ENCODE data around the gene METRN. TPM values are rescaled to one million over a fixed set of nuclear protein-coding genes. Genes with fewer than 3 reads are reported as not detected.
"Not testable (repeated sequence)": the region's sequence is repeated elsewhere in the genome, so short reads cannot be mapped to it uniquely, and the experiment has no call there.

The METRN gene
- total and polyA plus RNA-seq, 9 donors, result 33.3 to 49.6 (median 35.6) TPM

DNA sequence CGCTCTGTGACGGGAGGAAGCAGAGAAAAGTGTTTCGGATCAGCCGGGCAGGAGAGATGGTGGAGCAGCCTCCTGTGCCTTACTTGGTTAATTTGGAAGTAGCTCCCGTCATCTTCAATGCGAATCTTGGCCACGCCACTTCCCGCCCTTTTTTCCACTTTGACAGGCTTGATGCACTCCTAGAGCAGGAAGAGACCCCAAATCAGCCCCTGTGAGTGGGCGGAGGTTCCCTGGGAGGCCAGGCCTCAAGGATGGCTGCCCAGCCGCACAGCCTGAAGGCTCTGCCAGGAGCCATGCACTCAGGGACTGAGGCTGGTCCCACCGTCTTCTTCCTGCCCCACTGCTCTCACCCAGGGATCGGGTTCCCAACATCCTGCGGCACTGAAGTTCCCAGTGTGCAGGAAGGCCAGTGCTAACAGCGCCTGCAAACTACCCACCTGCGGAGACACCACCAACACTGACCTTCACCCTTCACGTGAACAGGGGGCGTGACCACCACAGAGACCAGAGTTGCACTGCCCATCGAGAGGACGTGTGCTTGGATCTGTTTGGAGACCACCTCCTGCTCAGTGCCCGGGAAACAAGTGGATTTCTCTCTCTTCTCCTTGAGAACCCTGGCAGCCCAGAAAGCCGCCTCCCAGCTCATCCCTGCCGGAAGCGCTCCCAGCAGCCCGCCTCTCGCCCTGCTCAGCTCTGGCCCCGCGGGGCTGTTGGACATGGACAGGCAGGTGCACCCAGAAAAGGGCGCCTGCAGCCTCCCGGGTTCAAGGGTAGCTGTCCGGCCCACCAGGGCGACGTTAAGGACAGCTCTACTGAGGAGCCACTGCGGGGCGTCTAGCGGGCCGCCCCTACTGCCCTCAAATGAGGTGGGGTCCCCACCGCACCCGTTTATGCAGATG lies 24.9 kb downstream of the METRN start:
- DNase-seq, result no peak
- Histone ChIP-seq H3K9me3 (replicated peaks; ENCODE audit: control insufficient read depth, low read depth, low read length) (no peaks in the 10 kb centered on the region), H3K4me1 (ENCODE audit: control insufficient read depth, insufficient read depth, low read length) (peaks cover 14% of the 10 kb centered on the region), H3K27me3 (ENCODE audit: control insufficient read depth, insufficient read depth, low read length) (no peaks in the 10 kb centered on the region), H3K27ac (ENCODE audit: low read length) (no peak overlapping the region), H3K4me3 (ENCODE audit: low read length) (peak overlapping the region; percentile 95), H3K36me3 (ENCODE audit: control insufficient read depth, insufficient read depth, low read length) (peaks cover 37% of the 10 kb centered on the region)
- 42% methylated on average over 35 of the region's 38 CpGs for WGBS (ENCODE audit: insufficient coverage)

DNA sequence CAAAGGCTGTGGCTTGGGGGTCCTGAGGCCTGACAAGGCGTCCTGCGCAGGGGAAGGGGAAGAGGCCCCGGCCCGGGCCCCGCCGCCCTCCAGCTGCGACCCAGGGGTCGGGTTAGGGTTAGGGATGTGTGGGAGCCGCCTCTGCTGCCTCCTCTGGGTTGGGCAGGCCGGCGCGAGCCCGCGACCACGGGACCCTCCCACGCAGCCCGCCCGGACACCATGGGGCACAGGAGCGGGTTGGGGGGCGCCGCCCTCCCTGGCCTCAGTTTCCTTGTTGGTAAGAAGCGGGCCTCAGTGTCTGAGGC lies 25.5 kb downstream of the METRN start:
- Histone ChIP-seq H3K4me1 (ENCODE audit: control insufficient read depth, insufficient read depth, low read length) (peaks cover 14% of the 10 kb centered on the region), H3K27ac (ENCODE audit: low read length) (peak overlapping the region; percentile 42)

DNA sequence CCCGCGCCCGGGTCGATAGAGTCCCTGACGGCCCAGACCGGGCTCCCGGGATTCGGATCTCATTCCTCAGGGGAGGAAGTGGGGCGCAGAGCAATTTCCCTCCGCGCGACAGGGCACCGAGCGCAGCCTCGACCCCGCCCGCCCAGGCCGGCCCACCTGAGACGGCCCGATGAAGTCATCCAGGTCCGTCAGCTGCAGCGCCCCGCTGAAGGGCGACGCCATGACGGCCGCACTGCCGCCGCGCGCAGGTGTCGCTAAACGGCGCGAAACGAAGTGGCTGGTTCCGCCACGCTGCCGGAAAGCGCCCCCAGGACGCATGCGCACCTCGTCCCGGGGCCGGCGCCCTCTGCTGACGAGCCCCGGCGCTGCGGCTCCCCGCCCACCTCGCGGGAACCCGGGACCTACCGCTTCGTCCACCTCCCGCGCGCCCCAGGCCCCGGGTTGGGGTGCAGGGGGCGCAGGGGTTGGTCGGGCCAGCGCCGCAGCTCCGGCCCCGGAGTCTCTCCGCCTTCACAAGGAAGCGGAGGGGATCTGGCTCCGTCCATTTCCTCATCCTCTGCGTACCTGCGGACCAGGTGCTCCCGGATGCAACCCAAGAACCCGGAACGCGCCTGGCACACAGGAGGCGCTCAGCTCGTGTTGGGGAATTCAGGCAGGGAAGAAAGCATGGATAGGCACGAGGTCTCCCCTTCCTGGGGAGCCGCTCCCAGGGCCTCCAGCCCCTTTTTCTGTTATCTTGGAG lies 26.0 kb downstream of the METRN start, which contains the start of gene CIAO3:
TSS of gene CIAO3 (minus strand) at position 234 of the 742 bp plus-strand sequence. CDS start at position 222, 12 bp downstream.
- H3K4me1 ChIP-seq (ENCODE audit: control insufficient read depth, insufficient read depth, low read length), result peaks cover 14% of the 10 kb centered on the region
- under 1% methylated on average over 79 of the region's 79 CpGs for WGBS (ENCODE audit: insufficient coverage)
- peak; percentile 94 for DNase-seq
- H3K9me3 ChIP-seq (replicated peaks; ENCODE audit: control insufficient read depth, low read depth, low read length), result no peaks in the 10 kb centered on the region
- peaks cover 2% of the 10 kb centered on the region for H3K27me3 ChIP-seq (ENCODE audit: control insufficient read depth, insufficient read depth, low read length)
- H3K36me3 ChIP-seq (ENCODE audit: control insufficient read depth, insufficient read depth, low read length), result peaks cover 26% of the 10 kb centered on the region
- peak within 1 kb of the TSS; percentile 42 for H3K27ac ChIP-seq (ENCODE audit: low read length)
- peak within 1 kb of the TSS; percentile 95 for H3K4me3 ChIP-seq (ENCODE audit: low read length)

More for the DNA sequence above, 25.5 kb downstream of the METRN start:
- Histone ChIP-seq H3K9me3 (replicated peaks; ENCODE audit: control insufficient read depth, low read depth, low read length) (no peaks in the 10 kb centered on the region), H3K4me3 (ENCODE audit: low read length) (peak overlapping the region; percentile 95), H3K27me3 (ENCODE audit: control insufficient read depth, insufficient read depth, low read length) (no peaks in the 10 kb centered on the region), H3K36me3 (ENCODE audit: control insufficient read depth, insufficient read depth, low read length) (peaks cover 31% of the 10 kb centered on the region)
- 0% methylated on average over 22 of the region's 22 CpGs for WGBS (ENCODE audit: insufficient coverage)
- no peak for DNase-seq

DNA sequence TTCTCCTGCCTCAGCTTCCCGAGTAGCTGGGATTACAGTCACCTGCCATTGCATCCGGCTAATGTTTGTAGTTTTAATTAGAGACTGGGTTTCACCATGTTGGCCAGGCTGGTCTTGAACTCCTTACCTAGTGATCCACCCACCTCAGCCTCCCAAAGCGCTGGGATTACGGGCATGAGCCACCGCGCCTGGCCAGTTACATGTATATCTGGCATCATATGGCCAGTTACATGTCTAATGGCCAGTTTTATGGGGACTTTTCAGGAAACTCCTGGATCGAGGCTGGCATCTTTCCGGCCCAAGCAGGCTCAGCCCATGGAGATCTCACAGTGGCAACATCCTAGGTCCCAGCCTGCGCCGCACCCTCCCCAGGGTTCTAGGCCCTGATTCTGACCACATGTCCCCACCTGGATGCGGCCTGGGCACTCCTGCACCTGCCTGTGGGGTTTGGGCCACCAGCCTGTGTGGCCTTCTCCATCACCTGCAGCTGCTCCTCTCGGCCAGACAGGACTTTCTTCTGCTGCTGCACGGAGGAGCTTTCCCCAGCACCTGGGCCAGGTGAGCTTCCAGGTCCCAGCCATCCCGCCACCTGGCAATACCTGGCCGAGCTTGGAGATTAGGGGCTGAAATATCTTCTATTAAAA lies 27.2 kb downstream of the METRN start:
- Histone ChIP-seq H3K36me3 (ENCODE audit: control insufficient read depth, insufficient read depth, low read length) (peaks cover 14% of the 10 kb centered on the region), H3K27ac (ENCODE audit: low read length) (no peak overlapping the region), H3K27me3 (ENCODE audit: control insufficient read depth, insufficient read depth, low read length) (peaks cover 2% of the 10 kb centered on the region), H3K9me3 (replicated peaks; ENCODE audit: control insufficient read depth, low read depth, low read length) (no peaks in the 10 kb centered on the region), H3K4me3 (ENCODE audit: low read length) (no peak overlapping the region), H3K4me1 (ENCODE audit: control insufficient read depth, insufficient read depth, low read length) (peaks cover 14% of the 10 kb centered on the region)
- no peak for DNase-seq
- WGBS (ENCODE audit: insufficient coverage), result 82% methylated on average over 12 of the region's 15 CpGs

DNA sequence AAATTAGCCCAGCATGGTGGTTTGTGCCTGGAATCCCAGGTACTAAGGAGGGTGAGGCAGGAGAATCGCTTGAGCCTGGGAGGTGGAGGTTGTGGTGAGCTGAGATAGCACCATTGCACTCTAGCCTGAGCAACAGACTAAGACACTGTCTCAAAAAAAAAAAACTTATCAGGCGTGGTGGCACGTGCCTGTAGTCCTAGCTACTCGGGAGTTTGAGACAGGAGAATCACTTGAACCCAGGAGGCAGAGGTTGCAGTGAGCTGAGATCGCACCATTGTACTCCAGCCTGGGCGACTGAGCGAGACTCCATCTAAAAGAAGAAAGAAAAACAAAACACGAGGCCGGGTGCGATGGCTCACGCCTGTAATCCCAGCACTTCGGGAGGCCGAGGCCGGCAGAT lies 28.0 kb downstream of the METRN start:
- H3K36me3 ChIP-seq (ENCODE audit: control insufficient read depth, insufficient read depth, low read length); H3K27me3 ChIP-seq (ENCODE audit: control insufficient read depth, insufficient read depth, low read length); H3K9me3 ChIP-seq (replicated peaks; ENCODE audit: control insufficient read depth, low read depth, low read length); H3K27ac ChIP-seq (ENCODE audit: low read length); H3K4me3 ChIP-seq (ENCODE audit: low read length); DNase-seq: not testable (repeated sequence)
- 66% methylated on average over 4 of the region's 14 CpGs for WGBS (ENCODE audit: insufficient coverage)
- H3K4me1 ChIP-seq (ENCODE audit: control insufficient read depth, insufficient read depth, low read length), result peaks cover 14% of the 10 kb centered on the region

DNA sequence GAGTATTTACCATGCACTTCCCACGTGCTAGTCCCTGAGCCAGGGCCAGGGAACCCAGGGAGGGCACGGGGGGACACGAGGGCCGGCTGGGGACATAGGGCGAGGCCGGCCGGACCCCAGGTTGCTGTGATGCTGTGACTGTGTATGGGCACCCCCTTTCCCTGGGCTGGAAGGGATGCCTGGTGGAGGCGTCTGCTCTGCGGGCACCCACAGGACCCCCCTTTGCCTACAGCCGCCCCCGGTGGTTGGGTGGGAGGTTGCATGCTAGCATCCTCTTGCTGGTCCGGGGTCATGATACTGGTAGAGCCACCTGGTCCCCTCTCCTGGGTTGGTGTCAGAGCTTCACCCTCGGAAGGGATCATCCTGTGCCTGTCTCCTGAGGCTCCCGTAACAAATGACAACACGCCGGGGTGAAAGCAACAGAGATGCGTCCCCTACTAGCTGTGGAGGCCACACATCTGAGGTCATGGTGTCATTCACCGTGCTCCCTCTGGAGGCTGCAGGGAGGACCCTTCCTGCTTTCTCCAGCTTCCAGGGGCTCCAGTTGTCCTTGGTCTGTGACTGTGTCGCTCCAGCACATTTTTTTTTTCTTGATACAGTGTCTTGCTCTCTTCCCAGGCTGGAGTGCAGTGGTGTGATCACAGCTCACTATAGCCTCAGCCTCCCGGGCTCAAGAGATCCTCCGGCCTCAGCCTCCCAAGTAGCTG lies 29.0 kb downstream of the METRN start:
- H3K36me3 ChIP-seq (ENCODE audit: control insufficient read depth, insufficient read depth, low read length), result no peaks in the 10 kb centered on the region
- 79% methylated on average over 18 of the region's 21 CpGs for WGBS (ENCODE audit: insufficient coverage)
- peaks cover 14% of the 10 kb centered on the region for H3K4me1 ChIP-seq (ENCODE audit: control insufficient read depth, insufficient read depth, low read length)
- no peak overlapping the region for H3K4me3 ChIP-seq (ENCODE audit: low read length)
- no peak overlapping the region for H3K27ac ChIP-seq (ENCODE audit: low read length)
- no peaks in the 10 kb centered on the region for H3K9me3 ChIP-seq (replicated peaks; ENCODE audit: control insufficient read depth, low read depth, low read length)
- no peak for DNase-seq
- H3K27me3 ChIP-seq (ENCODE audit: control insufficient read depth, insufficient read depth, low read length), result peaks cover 4% of the 10 kb centered on the region

DNA sequence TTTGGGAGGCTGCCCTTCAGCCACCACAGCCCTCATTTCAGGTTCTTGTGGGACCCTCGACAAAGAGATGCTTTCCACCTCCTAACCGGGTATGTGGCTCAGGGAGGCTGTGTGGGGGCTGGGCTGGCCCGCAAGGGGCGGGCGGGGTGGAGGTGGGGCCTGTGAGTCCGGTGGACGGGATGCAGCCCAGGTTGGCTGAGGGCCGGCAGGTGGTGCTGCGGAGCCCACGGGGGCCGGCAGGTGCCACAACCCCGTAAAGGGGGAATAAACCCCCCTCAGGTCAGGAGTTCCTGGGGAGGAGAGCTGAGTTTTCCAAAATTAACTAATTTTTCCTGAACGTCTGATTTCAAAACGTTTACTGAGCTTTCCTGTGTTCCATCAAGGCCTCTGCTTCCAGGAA lies 30.8 kb downstream of the METRN start:
- Histone ChIP-seq H3K4me3 (ENCODE audit: low read length) (no peak overlapping the region), H3K36me3 (ENCODE audit: control insufficient read depth, insufficient read depth, low read length) (no peaks in the 10 kb centered on the region), H3K27me3 (ENCODE audit: control insufficient read depth, insufficient read depth, low read length) (peaks cover 10% of the 10 kb centered on the region), H3K4me1 (ENCODE audit: control insufficient read depth, insufficient read depth, low read length) (peaks cover 4% of the 10 kb centered on the region), H3K27ac (ENCODE audit: low read length) (no peak overlapping the region), H3K9me3 (replicated peaks; ENCODE audit: control insufficient read depth, low read depth, low read length) (no peaks in the 10 kb centered on the region)
- no peak for DNase-seq
- WGBS (ENCODE audit: insufficient coverage), result no CpG with 5 or more reads among the region's 14 CpGs

DNA sequence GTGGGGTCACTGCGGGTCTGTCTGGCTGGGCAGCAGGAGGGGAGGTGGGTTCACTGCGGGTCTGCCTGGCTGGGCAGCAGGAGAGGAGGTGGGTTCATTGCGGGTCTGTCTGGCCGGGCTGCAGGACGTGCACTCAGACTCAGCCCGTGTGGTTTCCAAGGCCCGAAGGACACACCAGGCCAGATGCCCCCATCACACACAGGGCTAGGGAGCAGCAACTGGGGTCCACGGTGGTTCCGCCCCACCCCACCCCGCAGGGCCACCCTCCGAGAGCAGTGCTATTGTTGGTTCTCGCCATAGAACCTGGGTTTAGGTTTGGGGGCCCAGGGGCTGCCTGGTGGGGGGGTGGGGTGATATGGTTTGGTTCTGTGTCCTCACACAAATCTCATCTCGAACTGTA lies 31.7 kb downstream of the METRN start:
- H3K27me3 ChIP-seq (ENCODE audit: control insufficient read depth, insufficient read depth, low read length), result peaks cover 18% of the 10 kb centered on the region
- no peaks in the 10 kb centered on the region for H3K4me1 ChIP-seq (ENCODE audit: control insufficient read depth, insufficient read depth, low read length)
- H3K9me3 ChIP-seq (replicated peaks; ENCODE audit: control insufficient read depth, low read depth, low read length), result no peaks in the 10 kb centered on the region
- no peak overlapping the region for H3K27ac ChIP-seq (ENCODE audit: low read length)
- no peaks in the 10 kb centered on the region for H3K36me3 ChIP-seq (ENCODE audit: control insufficient read depth, insufficient read depth, low read length)
- no peak overlapping the region for H3K4me3 ChIP-seq (ENCODE audit: low read length)
- no peak for DNase-seq
- WGBS (ENCODE audit: insufficient coverage), result 100% methylated on average over 2 of the region's 13 CpGs

DNA sequence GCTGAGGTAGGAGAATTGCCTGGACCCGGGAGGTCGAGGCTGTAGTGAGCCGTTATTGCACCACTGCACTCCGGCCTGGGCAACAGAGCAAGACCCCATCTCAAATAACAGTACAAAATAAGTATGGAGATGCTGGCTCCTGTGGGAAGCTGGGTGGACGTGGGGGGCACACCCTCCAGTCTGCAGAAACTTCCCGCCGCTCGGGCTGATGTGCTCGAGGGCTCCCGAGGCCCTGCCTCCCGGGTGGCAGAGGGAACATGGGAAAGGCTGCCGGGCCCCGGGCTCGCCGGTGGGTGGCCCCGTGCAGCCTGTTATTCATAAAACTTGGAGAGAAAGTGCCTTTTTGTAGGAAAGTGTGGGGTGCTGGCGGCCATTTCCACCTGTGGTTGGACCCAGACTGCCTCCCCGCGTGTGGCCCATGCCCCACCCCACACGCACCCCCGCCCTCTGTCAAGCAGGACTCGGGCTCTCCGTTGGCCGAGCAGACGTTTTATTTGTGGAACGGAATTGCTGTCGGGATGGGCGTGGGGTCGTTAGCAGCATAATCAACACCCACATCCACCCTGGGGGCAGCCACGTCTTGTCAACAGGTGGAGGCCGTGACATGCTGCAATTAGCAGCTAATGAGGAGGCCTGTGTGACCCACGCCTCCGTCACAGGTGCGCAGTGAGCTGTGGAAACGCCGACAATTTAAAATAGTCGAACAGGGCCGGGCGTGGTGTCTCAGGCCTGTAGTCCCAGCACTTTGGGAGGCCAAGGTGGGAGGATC lies 33.2 kb downstream of the METRN start:
- Histone ChIP-seq H3K4me1 (ENCODE audit: control insufficient read depth, insufficient read depth, low read length) (no peaks in the 10 kb centered on the region), H3K27me3 (ENCODE audit: control insufficient read depth, insufficient read depth, low read length) (peaks cover 27% of the 10 kb centered on the region)
- WGBS (ENCODE audit: insufficient coverage), result 69% methylated on average over 33 of the region's 39 CpGs

More for the DNA sequence above, 33.2 kb downstream of the METRN start:
- H3K36me3 ChIP-seq (ENCODE audit: control insufficient read depth, insufficient read depth, low read length), result no peaks in the 10 kb centered on the region
- no peak overlapping the region for H3K27ac ChIP-seq (ENCODE audit: low read length)
- no peak overlapping the region for H3K4me3 ChIP-seq (ENCODE audit: low read length)
- no peak for DNase-seq
- no peaks in the 10 kb centered on the region for H3K9me3 ChIP-seq (replicated peaks; ENCODE audit: control insufficient read depth, low read depth, low read length)

Measured in muscle of leg (tissue), 11 donors.